Stimulated activated CD8-positive, alpha-beta memory T cell treated with anti-CD3 and anti-CD28 coated beads, Interleukin-4, amount 100 ng/mL, for 4 hours (primary cell): ENCODE measurements around the gene TBL1X.

Source experiments
- DNase-seq, 2 donors: peaks; one replicate each; pipeline ENCODE4 v3.0.0-alpha.2; 2020; ENCODE audit warnings: low read depth in 2 of 2, low spot score in 1 of 2

The TBL1X gene

DNA sequence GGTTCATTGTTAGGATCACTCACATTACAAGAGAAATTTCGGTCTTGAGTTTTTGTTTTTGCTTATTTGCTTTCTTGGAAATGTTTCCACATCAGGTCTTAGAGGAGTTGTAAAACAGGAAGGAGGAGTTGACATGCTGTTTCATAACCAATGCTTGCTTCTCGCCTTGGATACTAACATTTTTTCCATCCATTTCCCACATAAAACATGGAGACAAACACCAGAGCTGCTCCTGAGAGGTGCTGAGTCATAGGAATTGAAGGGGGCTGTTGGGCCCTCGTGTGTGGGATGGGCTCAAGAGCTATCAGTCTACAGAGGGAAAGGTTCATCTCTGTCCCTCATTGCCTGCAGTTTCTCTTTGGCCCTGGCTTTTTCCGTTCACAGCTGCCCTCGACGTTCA, 29.9 kb downstream of the TBL1X start:
- DNase-seq: no peak

GRCh38 chrX:9495496-9495895, 30.6 kb downstream of the TBL1X start:
- no peak for DNase-seq

GRCh38 chrX:9498236-9498635, 33.4 kb downstream of the TBL1X start:
- no peak for DNase-seq

DNA sequence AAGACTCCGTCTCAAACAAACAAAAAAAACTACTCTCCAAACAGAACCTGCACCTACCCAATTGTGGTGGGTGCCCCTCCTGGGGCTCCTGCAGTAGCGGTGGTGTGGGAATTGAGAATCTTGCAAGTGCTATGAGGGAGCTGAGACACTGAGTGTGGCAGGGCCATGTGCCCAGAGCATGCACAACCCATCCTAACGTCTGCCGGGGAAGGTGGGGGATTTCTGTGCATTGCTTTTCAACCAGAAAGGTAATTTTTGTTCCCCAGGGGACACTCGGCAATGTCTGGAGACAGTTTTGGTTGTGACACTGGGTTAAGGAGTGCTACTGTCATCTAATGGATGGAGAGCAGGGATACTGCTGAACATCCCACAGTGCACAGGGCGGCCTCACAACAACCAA, 35.7 kb downstream of the TBL1X start:
- no peak for DNase-seq

GRCh38 chrX:9501362-9501761, 36.5 kb downstream of the TBL1X start:
- no peak for DNase-seq

DNA sequence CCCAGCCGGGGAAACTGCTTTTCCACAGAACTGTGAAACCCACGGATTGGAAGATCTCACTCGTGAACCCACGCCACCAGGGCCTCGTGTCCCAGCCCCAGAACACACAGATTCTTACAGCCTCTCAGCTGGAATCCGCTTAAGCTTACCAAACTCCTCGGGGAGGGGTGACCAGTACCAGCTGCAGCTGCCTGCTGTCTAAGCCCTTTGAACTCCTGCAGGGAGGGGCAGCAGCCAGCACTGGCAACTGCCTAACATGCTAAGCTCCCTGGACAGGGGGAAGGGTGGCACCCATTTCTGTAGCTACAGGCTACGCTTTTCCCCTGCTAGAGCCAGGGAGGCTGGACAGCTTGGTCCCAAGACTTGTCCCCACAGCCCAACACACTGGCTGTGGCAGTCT, 38.4 kb downstream of the TBL1X start:
- DNase-seq: no peak

GRCh38 chrX:9510366-9510765, 45.5 kb downstream of the TBL1X start:
- DNase-seq: no peak

DNA sequence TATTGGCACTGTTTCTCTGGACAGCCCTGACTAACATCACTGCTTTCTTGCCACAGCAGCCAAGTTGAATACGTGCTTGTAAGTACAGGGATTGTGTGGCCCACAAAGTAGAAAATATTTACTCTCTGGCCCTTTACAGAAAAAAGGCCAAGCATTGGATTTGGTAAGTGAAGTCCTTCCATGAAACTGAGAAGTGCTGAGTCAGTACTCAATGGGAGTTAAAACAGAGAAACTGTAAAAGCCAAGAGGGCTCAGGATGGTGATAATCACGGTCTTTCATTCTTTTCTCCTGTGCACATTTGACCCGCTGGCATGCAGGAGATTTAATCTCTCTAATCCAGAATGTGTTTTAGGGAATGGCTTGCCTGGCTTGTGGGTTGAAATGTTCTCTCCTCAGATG, 46.1 kb downstream of the TBL1X start:
- DNase-seq: no peak

- no peak for DNase-seq
These were observed 50.6 kb downstream of the TBL1X start for GRCh38 chrX:9515489-9515888.

DNA sequence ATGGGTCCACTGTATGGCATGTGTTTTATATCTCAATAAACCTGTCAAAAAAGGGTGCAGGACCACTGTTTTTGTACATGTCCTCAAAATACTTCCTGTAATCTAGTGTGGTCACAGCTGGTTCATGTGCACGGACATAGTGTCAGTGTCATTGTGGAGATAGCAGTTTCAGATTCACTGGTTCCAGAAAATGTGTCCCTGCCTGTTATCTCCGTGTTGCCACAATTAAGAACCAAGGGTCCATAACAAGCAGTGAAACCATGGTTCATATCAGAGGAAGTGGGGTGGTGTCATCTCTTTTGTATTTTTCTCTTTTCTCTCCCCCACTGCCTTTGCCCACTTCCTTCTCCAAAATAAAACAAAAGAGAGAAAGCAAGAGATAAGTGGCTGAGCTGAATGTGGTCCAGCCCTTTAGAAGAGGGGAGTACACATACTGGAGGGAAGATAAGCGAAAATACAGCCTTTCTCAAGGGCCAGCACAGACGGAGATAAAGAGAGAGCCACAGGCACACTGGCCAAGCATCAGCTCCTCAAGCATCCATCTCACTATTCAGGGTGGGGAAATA, 51.2 kb downstream of the TBL1X start:
- DNase-seq: no peak

GRCh38 chrX:9516635-9517034, 51.8 kb downstream of the TBL1X start:
- no peak for DNase-seq

DNA sequence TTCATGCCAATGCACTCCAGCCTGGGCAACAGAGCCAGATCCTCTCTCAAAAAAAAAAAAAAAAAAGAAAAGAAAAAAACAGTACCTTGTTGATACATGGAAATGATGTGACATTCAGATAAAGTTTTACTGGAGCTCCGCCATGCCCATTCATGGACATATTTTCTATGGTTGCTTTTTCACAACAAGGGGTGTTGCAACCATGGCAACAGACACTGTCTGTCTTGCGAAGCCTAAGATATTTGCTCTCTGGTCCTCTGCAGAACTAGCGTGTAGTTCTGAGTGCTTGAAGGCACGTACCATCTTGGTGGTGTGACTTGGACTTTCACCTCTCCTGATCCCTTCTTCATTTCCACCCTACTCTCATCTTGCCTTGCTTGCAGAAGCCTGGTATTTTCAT, 53.2 kb downstream of the TBL1X start:
- DNase-seq: no peak

- no peak for DNase-seq
These were observed 54.0 kb downstream of the TBL1X start for GRCh38 chrX:9518889-9519288.

- DNase-seq: no peak
These were observed 54.8 kb downstream of the TBL1X start for GRCh38 chrX:9519546-9520216.

DNA sequence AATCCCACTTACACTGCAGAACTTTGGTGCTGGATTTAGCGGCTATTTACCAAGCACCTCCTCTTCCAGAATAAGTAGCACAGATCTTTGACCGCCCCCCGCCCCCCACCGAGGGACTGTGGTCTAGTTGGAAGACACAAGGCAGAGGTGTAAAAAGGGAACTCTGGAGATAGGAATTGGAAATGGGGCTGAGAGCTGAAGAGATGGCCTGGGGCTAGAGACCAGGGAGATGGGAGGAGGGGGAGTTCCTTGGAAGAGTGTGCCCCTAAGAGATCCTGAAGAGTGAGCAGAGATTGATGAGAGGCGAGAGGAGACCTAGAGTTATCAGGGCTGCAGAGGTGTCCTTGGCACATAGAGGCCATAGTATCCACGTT, 55.3 kb downstream of the TBL1X start:
- no peak for DNase-seq

DNA sequence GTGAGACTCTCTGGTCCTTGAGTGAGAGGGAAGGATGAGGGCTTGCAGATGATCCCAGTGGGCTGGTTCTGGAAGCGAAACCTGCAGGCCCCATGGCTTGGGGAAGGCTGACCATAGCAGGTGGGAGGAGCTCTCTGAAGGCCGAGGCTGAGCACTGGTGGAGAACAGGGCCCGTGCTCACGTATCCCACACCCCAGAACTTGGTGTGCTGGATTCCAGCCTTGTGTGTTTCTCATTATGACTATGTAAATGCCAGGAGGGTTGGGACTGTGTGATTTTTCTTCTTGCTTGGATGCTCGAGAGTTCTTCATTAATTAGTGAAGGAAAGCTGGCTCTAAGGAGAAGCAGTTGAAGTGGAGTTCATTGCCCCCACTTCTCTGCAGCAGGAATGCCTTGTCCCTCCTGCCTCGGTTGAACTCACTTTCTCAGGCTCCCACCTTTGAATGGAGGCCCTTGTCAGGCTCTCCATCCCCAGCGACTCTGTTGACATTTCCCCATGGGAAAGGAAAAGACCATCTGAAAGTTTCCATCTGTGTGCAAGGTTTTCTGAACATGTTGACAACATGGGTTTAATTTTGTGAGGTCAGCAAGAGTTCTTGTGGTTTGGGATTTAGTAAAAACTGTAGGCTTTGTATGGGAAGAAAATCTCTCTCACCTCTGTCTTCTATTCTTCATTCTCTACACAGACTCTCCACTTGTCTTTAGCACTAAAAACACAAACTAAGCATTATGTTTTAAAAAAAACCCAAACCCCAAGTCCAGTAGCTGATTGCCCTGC, 57.7 kb downstream of the TBL1X start:
- DNase-seq: no peak

DNA sequence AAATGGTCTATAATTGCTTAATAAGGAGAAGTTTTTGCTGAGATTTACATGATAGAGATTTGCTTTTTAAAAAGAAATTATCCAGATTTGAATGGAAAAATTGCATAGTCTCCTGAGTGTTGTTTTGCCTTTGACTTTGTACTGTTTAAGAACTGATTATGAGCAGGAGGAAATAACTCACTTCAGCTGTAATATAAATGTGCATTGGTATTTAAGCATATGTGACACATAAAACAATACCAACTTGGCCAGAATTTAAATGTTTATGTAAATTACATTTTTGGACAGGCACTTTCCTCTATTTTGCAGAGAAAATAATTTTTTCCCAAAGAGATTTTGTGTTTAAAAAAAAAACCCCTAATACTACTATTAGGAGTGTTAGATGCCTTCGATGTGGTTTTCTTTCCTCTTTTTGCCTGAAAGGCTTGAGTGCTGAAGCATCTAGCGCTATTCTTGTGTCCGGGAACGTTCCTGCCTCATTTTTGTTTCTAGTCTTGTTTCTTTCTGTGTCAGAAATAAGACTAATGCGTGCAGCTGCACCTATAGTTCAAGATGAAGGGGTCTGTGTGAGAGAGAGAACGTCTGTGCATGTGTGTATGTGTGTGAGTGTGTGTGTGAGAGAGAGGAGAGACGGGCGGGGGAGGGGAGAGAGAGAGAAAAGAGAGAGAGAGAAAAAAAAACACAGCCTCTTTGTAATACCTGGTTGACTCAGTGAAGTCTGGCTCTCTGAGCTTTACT, 60.8 kb downstream of the TBL1X start:
- DNase-seq: no peak

GRCh38 chrX:9526965-9527364, 62.1 kb downstream of the TBL1X start:
- DNase-seq: no peak

DNA sequence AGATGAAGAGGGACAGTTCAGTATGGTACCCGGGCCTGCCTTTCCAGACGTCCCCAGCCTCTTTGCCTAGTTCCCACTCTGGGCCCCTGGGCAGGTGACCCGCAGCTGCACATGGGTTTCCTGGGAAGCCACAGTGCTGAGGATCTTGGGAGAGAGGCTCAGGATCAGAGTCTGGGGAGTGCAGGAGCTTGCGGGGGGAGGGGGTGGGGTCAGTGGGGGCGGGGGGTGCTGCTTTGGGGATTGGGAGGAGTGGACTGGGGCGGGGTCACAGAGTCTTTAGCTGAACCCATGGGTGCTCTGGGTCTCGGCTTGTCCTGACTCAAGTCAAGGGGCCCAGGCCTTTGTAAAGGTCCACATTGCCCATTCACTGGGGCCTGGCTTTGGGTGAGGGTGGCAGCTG, 63.6 kb downstream of the TBL1X start:
- no peak for DNase-seq

GRCh38 chrX:9529223-9529622, 64.4 kb downstream of the TBL1X start:
- no peak for DNase-seq

- peak; percentile 5 to 6 for DNase-seq
These were observed 66.0 kb downstream of the TBL1X start for GRCh38 chrX:9530848-9531274.

DNA sequence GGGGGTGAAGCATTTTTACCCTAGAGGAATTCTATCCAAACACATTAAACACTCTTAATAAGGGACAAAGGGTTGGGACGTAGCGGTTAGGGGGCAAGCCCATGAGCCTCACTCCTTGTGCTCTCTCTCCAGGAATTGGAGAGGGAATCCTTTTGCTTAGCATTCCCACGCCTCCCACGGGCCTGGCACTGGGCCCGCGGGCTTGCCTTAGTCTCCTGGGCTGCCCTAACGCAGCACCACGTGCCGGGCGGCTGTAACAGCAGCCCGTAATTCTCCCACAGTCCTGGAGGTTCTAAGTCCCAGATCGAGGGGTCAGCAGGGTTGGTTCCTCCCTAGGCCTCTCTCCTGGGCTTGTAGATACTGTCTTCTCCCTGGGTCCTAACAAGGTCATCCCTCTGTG, 67.5 kb downstream of the TBL1X start:
- no peak for DNase-seq
